Omental fat pad (tissue), 4 donors: Measurements from ENCODE around the gene SERPINB5. TPM values are rescaled to one million over a fixed set of nuclear protein-coding genes. Genes with fewer than 3 reads are reported as not detected.

ENCODE experiments used
- ATAC-seq: fragments of 150-250 bp; one replicate; pipeline ENCODE4 v1.9.1; 2016; ENCODE audit warnings: mild to moderate bottlenecking, moderate library complexity; ENCODE audit not compliant: low FRiP score
- DNase-seq: peaks from one replicate; pipeline ENCODE4 v3.0.0-alpha.2; 2019; ENCODE audit warnings: low spot score
- CTCF ChIP-seq, 3 donors: fragments of 450-650 bp; IDR thresholded peaks; one replicate each; pipeline ENCODE4 v1.5.1; 2016 to 2017; ENCODE audit warnings: antibody characterized with exemption in 3 of 3, mild to moderate bottlenecking in 3 of 3, moderate library complexity in 2 of 3
- total RNA-seq, 4 donors: library from RNA; depleted of rRNA; stranded (reverse); fragments of >200 nt; gene quantifications; one replicate each; pipeline ENCODE4 v1.1.0, GENCODE V29; 2016

SERPINB5 gene
- total RNA-seq, 4 donors from 2014 or later: not detected

- no peak for TF ChIP-seq CTCF (IDR thresholded peaks at IDR 0.05)
- ATAC-seq: no peak
- DNase-seq: no peak
Measured at GRCh38 chr18:63551769-63552168, 75.0 kb downstream of the SERPINB5 start.

GRCh38 chr18:63552581-63552980 is 75.8 kb downstream of the SERPINB5 start:
- TF ChIP-seq CTCF (IDR thresholded peaks at IDR 0.05): no peak
- DNase-seq: no peak
- peak; percentile 11 for ATAC-seq

GRCh38 chr18:63553081-63553480 is 76.3 kb downstream of the SERPINB5 start:
- DNase-seq: no peak
- peak; percentile 98 for ATAC-seq
- no peak for TF ChIP-seq CTCF (IDR thresholded peaks at IDR 0.05)

Other genes with a start within 250 kb of the SERPINB5 start
- 10 to 100 TPM; 18.4 to 84.5 (median 30.2) TPM for gene BCL2, start 157.2 kb upstream of the SERPINB5 start, total RNA-seq
- 10 to 100 TPM; 32.3 to 56.7 (median 42.6) TPM for gene KDSR, start 109.8 kb upstream of the SERPINB5 start, total RNA-seq
- 10 to 100 TPM; 26.6 to 45.4 (median 30.7) TPM for gene VPS4B, start 54.5 kb upstream of the SERPINB5 start, total RNA-seq
- gene SERPINB12, start 65.4 kb downstream of the SERPINB5 start, total RNA-seq: not detected
- not detected for gene SERPINB13, start 110.4 kb downstream of the SERPINB5 start, total RNA-seq
- gene SERPINB4, start 167.3 kb downstream of the SERPINB5 start, total RNA-seq: not detected
- not detected for gene SERPINB3, start 184.9 kb downstream of the SERPINB5 start, total RNA-seq
- gene SERPINB11, start 226.0 kb downstream of the SERPINB5 start, total RNA-seq: not detected